Activated T-cell treated with anti-CD3 and anti-CD28 coated beads for 48 hours (primary cell): ENCODE data around the gene PCP2.

Source experiments
- DNase-seq: peaks from one replicate; pipeline ENCODE4 v3.0.0-alpha.2; 2020; ENCODE audit warnings: low read depth

PCP2 gene

DNA sequence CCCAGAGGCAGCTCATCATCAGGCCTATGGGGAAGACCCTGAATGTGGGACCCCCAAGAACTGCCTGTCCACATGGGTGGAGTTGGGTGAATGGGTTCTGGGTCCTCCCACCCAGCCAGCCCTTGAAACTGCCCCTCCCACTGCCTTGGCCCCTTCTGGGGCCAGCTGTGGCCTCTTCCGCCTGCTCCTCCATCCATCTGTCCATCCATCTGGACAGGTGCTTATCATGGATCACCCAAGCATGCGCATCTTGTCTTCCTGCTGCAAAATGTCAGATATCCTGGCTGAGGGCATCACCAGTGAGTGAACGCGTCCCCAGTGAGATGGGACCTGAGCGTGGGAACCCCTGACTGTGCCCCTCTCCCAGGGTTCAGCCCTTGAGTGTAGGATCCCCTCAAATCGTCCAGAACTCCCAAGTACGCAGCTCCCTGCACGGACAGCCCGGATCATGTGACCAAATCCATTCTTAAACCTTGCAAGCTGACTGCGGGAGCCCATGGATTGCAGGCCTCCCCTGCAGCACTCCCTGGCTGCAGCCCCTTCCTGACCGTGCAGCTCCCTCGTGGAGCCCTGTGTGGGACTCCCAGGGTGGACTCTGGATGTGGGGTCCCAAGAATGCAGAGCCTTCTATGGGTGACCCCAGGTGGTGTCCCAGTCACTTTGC lies 5.4 kb upstream of the PCP2 start:
- DNase-seq: no peak

DNA sequence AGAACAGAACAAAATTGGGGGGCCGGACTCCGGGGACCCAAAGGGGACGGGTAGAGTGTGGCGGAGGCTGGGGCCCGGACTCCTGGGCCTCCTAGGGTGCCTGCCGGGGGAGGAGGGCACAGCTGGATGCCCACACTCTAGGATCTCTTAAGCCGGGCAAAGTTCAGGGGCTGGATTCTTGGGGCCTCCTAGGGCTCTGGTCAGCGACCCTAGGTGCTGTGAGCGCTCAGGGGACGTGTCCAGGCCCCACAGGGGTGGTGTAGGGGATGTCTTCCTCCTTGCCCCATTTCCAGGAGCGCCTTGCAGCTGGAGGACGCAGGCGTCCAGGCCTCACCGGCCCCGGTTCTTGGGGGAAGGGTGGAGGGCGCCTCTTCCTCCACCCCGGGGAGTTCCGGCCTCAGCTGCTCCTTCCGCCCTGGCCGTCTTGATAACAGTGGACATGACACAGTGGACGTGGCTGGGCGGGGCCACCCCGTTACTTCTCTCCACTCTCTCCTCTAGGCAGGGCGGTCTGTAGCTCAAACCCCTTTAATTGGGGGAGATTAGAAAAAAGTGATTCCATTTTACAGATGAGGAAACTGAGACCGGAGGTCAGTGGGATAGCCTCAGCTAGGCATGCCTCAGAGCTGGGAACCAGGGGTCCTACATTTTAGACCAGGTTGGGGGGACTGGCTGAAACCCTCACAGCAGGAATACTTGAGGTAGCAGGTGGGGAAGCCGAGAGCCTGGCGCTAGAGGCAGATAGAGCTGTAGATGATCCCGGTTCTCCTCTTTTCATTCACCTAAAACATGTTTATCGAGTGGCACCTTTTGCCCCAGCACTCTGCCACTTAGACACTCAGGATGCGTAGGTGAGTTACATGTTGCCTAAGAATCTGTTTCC lies 4.1 kb upstream of the PCP2 start:
- no peak for DNase-seq

DNA sequence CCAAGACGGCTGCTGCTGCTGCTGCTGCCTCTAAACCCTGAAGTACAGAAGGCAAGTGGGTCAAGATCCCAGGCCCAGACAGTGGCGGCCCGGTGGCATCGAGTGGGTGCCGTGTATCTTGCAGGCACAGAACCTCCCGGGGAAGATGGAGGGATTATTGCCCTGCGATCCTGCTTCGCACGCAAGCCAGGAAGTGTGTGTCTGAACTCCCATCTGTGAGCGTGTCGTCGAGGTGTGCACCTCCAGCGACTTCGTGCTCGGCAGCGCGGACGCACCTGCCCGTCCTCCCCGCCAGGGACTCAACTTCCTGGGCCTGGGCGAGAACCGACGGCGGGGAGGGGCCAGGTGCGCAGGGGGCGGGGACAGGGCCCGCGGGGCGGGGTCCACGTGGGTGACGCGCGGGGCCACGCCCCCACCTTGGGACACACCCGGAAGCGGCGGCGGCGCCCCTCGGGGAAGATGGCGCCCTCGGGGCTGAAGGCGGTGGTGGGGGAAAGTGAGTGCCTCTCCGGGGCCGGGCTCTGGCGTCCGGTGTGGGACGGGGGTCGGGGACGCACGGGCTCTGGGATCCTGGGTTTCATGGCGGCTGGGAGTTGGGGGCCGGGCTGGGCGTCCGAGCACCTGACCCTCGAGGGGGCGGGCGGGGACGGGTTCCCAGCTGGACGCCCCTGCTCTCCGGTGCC lies 3.3 kb upstream of the PCP2 start, which contains the start of gene STXBP2:
STXBP2 (plus strand) TSS at position 420 of the 683 bp plus-strand sequence; CDS start at position 460, 40 bp downstream.
- peak; percentile 92 for DNase-seq

DNA sequence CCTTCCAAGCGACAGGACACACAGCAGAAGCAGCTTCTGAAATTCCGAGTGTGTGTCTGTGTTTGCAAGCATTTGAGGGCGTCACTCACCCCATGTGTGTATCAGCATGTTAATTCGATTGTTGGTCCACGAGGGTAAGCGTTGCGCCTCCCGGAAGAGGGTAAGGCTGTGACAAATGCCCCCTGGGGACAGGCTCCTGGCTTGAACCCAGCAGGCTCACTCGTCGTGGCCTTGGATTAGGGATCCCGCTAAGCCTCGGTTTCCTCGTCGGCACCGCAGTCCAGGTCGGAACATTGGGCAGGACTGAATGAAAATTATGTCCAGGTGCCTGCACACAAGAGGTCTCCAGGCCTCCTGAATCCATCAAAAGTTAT lies 2.8 kb upstream of the PCP2 start:
- no peak for DNase-seq

DNA sequence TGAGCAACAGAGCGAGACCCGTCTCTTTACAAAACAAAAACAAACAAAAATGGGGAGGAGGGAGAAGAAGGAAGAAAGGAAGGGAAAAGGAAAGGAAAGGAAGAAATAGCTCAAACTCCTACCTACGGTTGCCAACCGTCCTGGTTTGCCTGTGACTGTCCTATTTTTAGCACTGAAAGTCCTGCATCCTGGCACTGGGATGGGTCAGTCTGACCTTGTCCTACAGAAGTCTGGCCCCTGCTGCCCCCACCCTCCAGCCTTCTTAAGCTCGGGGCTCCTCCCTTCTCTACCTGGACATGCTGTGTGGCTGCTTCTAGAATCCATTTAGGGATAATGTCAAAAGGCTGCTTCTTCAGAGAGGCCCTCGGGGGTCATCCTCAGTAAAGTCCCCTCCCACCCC lies 2.2 kb upstream of the PCP2 start:
- no peak for DNase-seq

DNA sequence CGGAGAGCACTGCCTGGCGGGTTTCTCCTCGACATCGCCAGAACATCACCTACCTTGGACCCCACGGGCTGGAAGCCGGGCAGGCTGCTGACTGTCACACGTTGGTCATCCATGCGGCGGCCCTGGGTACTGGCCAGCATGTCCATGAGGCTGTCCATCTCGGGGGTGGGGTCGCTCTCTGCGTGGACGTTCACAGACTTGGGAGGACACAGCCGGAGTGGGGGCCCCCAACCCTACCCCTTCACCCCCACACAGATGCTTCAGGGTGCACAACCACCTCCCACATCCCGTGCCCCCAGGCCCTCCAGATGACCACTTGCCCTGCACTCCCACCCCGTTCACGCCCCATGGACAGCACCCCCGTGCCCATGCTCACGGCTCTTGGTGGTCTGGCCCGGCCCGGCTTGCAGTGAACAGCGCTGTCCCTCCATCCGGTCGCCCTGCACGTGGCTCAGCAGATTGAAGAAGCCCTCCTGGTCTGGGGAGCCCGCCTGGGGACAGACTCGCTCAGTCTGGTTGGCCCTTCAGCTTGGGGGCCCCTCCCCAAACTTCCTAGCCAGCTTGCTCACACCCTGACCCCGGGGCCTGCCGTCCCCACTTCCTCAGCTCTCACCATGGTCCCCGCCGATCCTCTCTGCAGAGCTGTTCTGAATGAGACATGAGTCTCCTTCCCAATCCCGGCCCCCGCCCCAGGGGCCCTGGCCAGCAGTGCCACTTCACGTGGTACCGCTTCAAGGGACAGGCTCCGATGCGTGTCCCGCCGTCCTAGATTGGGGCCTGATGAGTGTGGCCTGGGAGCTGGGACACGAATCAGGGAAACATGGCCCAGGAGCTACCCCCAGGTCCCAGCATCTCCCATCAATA lies 947 bp downstream of the PCP2 start:
- no peak for DNase-seq

DNA sequence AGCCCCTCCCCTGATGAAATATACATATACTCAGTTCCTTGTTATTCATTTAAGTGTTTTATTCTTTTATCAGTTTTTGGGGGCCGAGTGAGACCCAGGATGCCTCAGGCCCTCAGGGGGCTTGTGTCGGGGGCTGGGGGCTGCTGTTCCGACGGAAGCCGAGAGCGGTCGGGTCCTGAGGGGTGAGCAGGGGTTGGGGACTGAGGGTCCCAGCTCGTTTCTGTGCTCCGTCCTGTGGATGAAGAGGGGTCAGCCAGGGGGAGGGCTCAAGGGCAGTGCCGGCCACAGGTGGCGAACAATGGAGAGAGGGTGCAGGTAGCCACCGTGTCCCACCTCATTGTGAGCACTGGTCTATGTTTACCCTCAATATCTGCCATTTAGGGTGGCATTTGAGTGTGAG lies 1.9 kb downstream of the PCP2 start:
- DNase-seq: no peak

DNA sequence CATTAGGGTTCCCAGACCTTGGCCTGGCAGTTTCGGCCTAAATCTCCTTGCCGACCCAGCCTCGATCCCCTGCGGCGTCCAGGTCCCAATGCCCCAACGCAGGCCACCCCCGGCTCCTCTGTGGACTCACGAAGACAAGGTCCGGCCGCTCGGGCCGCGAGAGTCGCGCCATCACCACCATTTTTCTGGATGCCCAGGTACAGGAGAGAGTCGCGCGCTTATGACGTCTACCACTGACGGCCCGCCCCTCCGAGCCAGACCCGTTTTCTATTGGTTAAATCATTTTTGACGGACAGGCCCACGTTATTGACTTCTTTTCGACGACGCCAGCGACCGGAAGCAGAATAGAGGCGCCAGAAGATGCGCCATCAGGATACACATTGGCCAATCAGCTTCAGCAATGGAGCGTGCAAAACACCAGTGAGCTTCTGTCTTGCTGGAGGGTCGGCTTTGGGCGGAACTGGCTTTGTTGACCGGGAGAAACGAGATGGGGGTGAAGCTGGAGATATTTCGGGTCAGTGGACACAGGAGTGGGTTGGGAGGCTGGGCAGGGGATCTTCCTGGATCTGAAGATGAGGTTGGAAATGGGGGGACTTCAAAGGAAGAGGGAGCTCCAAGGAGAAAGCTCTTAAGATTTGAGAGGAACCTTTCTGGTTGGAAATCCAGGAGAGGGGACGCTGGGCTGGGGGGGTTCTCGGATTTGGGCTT lies 4.0 kb downstream of the PCP2 start, which contains the start of the genes PET100 and XAB2:
PET100 (plus strand) TSS at position 447 of the 708 bp plus-strand sequence; CDS start at position 488, 41 bp downstream.
XAB2 (minus strand) TSS at position 199 of the 708 bp plus-strand sequence; CDS start at position 181, 18 bp downstream.
- peak; percentile 88 for DNase-seq

DNA sequence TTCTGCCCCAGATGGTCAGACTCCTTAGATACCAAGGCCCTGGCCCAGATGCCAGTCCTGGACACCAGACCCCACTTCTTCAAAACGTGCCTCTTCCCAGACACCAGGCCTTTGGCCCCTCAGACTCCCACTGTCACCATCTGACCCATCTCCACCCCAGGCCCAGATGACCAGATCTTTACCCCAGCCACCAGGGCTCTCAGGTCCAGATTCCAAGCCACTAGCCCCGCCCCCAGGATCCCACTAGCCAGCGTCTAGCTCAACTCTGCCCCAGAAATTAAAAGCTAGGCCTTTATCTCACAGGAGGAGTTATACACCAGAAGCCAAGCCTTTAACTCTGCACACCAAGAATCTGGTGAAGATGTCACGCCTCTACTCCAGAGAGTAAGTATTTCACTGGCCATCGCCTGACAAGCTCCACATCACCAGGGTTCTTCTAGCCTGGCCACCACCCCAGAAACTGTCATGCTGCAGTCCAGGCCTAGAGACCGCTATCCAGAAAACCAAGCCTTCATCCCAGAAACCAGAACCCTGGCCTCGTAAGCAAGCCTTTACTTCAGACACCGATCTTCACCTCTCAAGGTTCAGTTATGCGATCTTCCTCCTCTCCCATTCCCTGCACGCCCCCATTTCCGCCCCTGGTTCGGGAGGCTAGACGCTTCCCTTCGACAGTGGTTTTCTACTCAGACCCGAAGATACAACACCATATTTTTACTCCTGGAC lies 4.8 kb downstream of the PCP2 start:
- DNase-seq: no peak

DNA sequence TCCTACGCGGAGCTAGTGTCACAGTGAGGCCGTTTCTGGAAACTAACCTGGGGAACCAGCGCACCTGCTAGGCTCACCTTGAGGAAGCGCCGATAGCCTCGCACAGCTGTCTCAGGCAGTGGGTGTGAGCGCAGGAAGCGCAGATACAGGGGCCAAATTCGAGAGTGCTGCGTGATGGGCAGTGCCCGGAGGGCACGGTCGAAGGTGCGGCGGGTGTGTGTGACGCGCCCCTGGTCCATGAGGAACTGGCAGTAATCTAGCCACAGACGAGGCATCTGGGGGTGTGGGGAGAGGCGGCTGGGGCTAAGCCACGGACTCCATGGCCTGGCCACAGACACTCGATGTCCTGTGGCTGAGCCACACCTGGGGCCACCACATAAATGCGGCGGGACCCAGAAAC lies 6.4 kb downstream of the PCP2 start:
- DNase-seq: no peak

DNA sequence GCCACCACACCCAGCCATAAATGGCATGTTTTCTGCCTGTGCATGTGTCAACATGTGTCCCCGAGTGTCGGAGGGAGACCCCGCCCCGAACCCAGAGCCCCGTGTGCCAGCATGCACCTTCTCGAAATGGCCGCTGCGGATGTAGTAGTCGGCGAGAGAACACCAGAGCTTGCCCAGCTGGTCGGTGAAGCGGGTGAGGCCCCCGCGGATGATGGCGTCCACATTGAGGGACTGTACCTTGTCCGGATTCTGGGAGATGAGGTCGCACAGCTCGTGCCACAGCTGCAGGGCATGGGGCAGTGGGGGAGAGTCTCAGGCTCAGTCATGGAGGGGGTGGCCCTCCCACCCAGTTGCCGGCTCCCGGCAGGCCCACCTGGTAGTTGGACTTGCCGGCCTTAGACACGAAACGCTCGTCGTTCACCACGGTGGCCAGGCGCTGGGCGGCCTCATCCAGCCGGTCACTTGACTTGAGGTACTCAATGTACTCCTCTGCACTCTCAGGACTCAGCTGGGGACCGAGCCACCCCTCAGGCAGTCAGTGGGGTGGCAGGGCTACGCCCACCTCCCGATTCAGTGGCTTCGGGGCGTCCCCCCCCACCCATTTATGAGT lies 7.7 kb downstream of the PCP2 start:
- DNase-seq: no peak

DNA sequence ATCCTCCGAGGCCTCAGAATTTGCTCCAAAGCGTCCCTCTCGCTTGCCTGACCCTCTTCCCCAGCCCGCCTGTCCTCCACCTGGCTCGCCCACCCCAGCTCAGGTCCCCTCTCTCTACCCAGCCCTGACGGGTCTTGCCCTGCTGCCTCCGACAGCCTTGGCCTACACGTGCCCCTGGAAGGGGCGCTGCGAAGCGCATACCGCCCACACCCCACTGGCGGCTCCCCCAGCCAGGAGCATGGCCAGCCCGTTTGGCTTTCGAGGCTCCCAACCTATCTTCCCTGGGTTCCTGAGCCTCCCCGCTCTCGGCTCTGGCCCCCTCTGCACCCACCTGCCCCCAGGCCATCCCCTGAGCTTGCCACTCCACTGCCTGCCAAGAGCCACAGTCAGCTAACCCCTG lies 8.7 kb downstream of the PCP2 start:
- no peak for DNase-seq

DNA sequence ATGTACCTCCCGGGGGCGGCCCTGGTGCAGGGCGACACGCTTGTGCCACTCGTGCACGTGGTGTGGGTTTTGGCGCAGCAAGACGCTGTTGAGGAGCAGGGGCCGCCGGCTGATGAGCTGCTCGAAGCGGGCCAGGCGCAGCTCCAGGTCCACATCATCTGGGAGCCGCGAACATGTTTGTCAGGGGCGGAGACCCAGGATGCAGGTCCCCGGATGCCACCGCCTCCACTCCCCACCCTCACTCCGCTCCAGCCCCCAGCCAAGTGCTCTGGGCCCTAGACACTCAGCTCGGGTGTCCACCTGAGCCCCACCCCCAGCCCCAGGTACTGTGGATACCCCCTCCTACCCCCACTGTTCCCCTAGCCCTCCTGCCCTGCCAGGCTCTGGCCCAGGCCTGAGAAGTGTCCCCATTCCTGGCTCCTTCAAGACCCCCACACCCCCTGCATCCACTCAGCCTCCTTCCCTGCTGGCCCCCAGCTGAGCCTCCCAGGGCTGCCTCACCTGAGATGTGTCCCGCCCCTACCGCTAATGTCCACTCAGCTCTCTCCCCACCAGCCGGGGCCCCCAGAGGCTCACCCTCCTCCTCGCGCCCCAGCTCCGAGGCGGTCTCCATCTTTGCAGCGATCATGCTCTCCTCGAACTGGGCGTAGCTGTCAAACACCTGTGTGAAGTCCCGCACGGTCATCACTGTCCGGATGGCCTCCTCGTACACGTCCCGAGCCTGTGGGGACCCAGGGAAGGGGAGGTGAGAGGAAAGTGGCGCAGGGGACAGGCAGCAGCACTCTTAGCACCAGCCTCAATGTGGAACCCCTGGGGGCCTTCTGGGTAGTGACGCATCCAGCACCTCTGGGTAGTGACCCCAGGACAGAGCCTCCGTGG lies 9.6 kb downstream of the PCP2 start:
- DNase-seq: no peak

DNA sequence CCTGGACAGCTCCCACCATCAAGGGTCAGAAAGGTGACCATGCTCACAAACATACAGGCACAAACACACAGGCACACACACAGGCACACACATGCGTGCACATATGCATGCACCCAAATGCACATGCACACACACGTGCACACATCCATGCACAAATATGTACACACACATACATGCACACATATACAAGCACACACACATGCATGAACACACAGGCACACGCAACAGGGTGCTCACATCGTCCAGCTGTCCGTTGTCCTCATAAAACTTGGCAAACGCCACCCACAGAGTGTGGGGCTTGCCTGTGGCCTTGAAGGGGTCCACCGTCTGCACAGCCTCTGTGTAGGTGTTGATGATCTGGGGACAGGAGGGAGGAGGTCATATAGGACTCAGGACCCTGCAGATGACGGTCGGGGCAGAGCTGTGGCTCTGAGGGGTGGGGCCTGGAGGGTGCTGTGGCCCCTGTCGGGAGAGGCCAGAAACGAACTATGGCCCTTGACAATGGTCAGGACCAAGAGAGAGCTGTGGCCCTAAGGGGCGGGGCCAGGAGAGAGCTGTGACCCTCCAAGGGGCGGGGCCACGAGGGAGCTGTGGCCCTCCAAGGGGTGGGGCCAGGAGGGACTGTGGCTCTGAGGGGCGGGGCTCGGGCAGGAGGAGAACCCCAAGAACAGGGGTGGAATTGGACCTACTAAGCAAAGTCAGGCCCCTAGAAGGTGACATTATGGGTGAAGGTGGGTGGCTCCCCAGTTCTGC lies 10.4 kb downstream of the PCP2 start:
- DNase-seq: peak; percentile 31

DNA sequence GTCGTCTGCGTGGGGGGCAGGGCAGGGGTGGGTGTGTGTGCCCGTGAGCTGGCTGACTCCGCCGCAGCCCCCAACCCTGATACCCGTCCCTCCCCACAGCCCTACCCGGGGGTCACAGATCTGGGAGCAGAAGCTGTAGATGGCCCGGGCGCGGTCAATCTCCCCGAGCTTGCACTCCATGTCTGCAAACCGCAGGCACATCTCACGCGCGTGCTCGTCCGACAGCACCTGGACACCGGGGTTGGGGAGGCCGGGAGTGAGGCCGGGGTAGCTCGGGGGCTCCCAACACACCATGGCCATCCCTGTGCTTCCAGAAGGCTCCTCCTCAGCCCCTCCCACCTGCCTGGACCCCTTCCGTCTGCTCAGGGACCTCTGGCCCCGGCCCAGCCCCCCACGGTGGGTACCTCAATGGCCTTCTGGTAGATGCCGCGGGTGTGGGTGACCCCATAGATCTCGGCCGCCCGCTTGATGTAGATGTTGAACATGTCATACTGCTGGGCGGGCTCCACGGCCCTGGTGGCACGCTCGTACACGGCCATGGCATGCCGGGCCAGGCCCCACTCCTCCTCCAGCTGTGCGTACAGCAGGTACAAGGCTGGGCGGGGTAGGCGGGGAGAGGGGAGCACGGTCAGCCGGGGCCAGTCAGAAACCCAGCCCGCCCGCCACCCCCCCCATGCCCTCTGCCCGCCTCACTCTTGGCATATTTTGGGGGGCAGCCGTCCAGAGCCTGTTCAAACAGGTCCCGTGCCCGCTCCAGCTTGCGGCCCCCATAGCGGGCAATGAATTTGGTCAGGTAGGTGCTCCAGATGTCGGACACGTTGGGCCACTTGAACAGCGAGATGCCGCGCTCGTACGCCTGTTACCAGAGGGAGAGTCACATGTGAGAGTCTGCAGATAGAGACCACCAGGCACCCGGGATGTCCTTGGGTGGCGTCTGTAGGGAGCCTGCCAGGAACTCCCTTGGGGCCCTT lies 12.8 kb downstream of the PCP2 start:
- no peak for DNase-seq

DNA sequence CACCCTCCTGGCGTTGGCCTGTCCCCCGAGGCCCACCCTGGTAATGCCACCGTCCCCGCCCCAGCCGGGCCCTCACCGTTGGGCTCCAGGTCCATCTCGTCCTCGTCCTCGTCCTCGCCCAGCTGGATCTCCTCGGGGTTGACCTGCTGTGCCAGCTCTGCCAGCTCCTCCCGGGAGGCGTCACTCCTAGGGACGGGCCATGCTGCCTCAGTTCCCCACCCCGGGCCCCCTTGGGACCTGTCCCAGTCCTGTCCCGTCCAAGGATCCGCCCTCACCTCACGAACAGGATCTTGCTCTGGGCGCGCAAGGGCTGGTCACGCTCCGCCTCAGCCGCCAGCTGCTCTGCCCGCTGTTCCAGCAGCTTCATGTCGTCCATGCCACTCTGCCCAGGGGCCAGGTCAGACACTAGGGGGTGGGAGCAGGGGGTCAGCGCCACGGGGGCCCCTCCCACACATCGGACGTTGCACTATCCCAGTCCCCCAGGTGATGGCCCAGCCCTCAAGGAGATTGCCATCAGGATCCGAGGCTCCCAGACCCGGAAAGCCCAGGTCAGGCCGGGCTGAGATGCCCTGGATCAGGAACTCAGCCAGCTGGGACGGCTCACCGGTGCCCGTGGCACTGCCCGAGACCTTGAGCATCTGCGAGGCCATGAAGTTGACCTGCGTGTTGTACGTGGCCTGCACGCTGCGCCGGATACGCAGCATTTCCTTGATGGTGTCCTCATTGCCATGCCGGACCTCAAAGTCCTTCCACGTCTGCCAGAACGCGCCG lies 13.7 kb downstream of the PCP2 start:
- DNase-seq: no peak
